Mucosa of stomach (tissue), 1 donor: ENCODE measurements around the gene TNNC2.
"Not testable (repeated sequence)": the region's sequence is repeated elsewhere in the genome, so short reads cannot be mapped to it uniquely, and the experiment has no call there.

Experiments
- H3K27me3 ChIP-seq: one replicate; pipeline ENCODE4 v1.7.0; 2013; ENCODE audit warnings: mild to moderate bottlenecking, low read length; ENCODE audit not compliant: control insufficient read depth, insufficient read depth
- H3K36me3 ChIP-seq: one replicate; pipeline ENCODE4 v1.7.0; 2013; ENCODE audit warnings: low read length; ENCODE audit not compliant: control insufficient read depth, insufficient read depth
- H3K4me1 ChIP-seq: one replicate; pipeline ENCODE4 v1.7.0; 2013; ENCODE audit warnings: mild to moderate bottlenecking, low read length; ENCODE audit not compliant: control insufficient read depth, insufficient read depth
- H3K4me3 ChIP-seq: one replicate; pipeline ENCODE4 v1.7.0; 2013; ENCODE audit warnings: low read length
- H3K9ac ChIP-seq: one replicate; pipeline ENCODE4 v1.7.0; 2013; ENCODE audit warnings: mild to moderate bottlenecking, low read length, moderate library complexity
- H3K9me3 ChIP-seq: one replicate; pipeline ENCODE4 v1.7.0; 2013; ENCODE audit warnings: mild to moderate bottlenecking, low read length, moderate library complexity; ENCODE audit not compliant: control insufficient read depth
- donor health status: Pancreatic carcinoma.

TNNC2 gene

DNA sequence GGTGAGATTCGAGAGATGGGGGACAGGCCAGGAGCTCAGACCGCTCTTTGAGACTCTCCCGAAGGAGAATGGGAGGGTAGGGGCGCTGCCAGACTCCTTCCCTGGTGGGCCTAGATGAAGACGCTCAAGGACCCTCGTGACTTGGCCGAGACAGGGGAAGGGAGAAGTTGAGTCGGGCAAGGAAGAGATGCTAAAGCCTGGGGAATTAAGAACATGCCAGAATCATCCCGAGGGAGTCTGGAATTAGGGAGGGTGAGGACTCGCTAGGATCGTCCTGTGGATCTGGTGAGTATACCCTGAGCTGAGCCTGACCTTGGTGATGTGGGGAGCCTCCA lies 14.1 kb downstream of the TNNC2 start:
- H3K4me3 ChIP-seq: peak overlapping the region; percentile 27
- no peaks in the 10 kb centered on the region for H3K27me3 ChIP-seq
- H3K4me1 ChIP-seq: peaks cover 7% of the 10 kb centered on the region
- peak overlapping the region; percentile 50 for H3K9ac ChIP-seq
- H3K9me3 ChIP-seq: no peaks in the 10 kb centered on the region
- H3K36me3 ChIP-seq: peaks cover 6% of the 10 kb centered on the region

DNA sequence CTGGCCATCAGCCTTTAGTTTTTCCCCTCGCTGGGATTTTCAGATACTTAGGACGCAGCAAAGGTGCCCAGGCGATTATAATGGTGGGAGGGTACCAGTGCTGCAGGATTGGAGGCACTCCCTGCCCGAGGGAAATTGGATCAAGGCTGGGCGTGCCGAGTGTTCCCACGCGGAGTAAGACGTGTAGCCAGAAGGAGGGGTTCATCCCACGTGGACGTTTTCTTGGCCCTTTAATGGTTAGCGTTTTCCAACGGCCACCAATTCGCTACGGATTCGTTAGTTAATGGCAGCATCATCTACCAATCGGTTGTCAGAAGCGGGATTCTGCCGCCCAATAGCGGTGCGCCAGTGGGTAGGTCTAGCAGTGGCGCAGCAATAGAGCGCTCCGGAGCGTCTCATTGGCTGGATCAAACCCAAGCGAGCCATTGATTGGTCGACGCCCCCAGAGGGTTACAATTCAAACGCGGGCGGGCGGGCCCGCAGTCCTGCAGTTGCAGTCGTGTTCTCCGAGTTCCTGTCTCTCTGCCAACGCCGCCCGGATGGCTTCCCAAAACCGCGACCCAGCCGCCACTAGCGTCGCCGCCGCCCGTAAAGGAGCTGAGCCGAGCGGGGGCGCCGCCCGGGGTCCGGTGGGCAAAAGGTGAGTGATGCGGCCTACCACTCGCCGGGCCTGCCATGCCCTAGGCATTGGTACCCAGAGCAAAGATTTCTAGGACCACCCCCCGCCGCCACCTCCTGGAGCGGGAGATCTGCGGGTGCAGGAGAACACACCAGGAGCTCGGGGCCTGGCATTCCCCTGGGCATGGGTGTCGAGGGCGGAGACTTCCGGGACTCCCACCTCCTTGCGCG lies 14.7 kb downstream of the TNNC2 start, which contains the start of gene UBE2C:
UBE2C (plus strand) TSS at position 488 of the 849 bp plus-strand sequence; CDS start at position 540, 52 bp downstream.
- H3K4me3 ChIP-seq: peak within 1 kb of the TSS; percentile 27
- H3K9me3 ChIP-seq: no peaks in the 10 kb centered on the region
- H3K27me3 ChIP-seq: no peaks in the 10 kb centered on the region
- peaks cover 6% of the 10 kb centered on the region for H3K36me3 ChIP-seq
- peaks cover 7% of the 10 kb centered on the region for H3K4me1 ChIP-seq
- H3K9ac ChIP-seq: peak within 1 kb of the TSS; percentile 50

GRCh38 chr20:45810191-45810970 lies 16.7 kb downstream of the TNNC2 start:
- Histone ChIP-seq H3K9ac (no peak overlapping the region), H3K36me3 (peaks cover 6% of the 10 kb centered on the region)

GRCh38 chr20:45801851-45802250 lies 25.3 kb downstream of the TNNC2 start:
- H3K27me3 ChIP-seq: no peaks in the 10 kb centered on the region
- no peaks in the 10 kb centered on the region for H3K9me3 ChIP-seq
- no peak overlapping the region for H3K9ac ChIP-seq
- H3K4me3 ChIP-seq: no peak overlapping the region
- peaks cover 22% of the 10 kb centered on the region for H3K36me3 ChIP-seq
- peaks cover 13% of the 10 kb centered on the region for H3K4me1 ChIP-seq

More at GRCh38 chr20:45810191-45810970, 16.7 kb downstream of the TNNC2 start:
- H3K4me3 ChIP-seq: no peak overlapping the region
- no peaks in the 10 kb centered on the region for H3K9me3 ChIP-seq
- no peaks in the 10 kb centered on the region for H3K27me3 ChIP-seq
- H3K4me1 ChIP-seq: peaks cover 7% of the 10 kb centered on the region

GRCh38 chr20:45798935-45799642 lies 28.0 kb downstream of the TNNC2 start:
- H3K9ac ChIP-seq: no peak overlapping the region
- H3K4me3 ChIP-seq: no peak overlapping the region
- H3K9me3 ChIP-seq: no peaks in the 10 kb centered on the region
- no peaks in the 10 kb centered on the region for H3K27me3 ChIP-seq
- peaks cover 13% of the 10 kb centered on the region for H3K4me1 ChIP-seq
- H3K36me3 ChIP-seq: peaks cover 16% of the 10 kb centered on the region

DNA sequence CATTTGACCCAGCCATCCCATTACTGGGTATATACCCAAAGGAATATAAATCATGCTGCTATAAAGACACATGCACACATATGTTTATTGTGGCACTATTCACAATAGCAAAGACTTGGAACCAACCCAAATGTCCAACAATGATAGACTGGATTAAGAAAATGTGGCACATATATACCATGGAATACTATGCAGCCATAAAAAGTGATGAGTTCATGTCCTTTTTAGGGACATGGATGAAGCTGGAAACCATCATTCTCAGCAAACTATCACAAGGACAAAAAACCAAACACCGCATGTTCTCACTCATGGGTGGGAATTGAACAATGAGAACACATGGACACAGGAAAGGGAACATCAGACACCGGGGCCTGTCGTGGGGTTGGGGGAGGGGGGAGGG lies 29.2 kb downstream of the TNNC2 start:
- peaks cover 14% of the 10 kb centered on the region for H3K4me1 ChIP-seq
- H3K4me3 ChIP-seq, H3K27me3 ChIP-seq, H3K9ac ChIP-seq, H3K36me3 ChIP-seq, H3K9me3 ChIP-seq: not testable (repeated sequence)

- not testable (repeated sequence) for H3K36me3 ChIP-seq, H3K27me3 ChIP-seq, H3K9me3 ChIP-seq, H3K9ac ChIP-seq, H3K4me3 ChIP-seq
- H3K4me1 ChIP-seq: peaks cover 18% of the 10 kb centered on the region
These were observed 29.6 kb downstream of the TNNC2 start for GRCh38 chr20:45797510-45797909.

DNA sequence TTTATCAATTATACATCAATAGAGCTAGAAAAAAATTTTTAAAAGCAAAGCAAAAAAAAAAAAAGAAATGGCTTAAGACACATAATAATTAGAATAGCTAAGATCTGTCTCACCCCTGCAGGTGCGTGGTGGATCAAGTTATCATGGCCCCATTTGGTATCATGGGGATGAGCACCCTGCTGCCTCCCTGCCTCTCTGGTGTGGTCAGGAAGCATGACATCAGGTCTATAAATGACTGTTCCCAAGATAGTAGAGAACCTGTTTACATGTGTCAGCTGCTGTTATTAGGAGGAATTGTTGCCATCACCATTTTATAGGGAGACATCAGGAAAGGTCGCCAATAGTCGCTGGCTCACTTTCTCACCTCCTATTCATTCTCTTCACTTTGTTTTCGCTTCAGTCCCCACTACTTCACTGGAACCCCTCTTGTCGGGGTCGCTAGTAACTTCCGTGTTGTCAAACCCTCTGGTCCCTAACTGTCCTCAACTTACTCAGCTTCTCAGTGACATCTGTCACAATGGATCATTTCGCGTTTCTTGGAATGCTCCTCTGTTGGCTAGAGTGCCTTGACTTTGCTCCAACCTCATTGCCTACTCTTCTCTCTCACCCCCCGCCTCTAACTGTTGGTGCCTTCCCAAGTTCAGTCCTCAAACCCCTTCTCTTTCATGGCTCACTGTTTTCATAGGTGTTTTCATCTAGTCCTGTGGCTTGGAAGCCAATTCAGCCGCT lies 30.6 kb downstream of the TNNC2 start:
- no peak overlapping the region for H3K9ac ChIP-seq
- no peaks in the 10 kb centered on the region for H3K27me3 ChIP-seq
- H3K36me3 ChIP-seq: peaks cover 3% of the 10 kb centered on the region
- H3K9me3 ChIP-seq: no peaks in the 10 kb centered on the region
- H3K4me1 ChIP-seq: peaks cover 18% of the 10 kb centered on the region
- no peak overlapping the region for H3K4me3 ChIP-seq

DNA sequence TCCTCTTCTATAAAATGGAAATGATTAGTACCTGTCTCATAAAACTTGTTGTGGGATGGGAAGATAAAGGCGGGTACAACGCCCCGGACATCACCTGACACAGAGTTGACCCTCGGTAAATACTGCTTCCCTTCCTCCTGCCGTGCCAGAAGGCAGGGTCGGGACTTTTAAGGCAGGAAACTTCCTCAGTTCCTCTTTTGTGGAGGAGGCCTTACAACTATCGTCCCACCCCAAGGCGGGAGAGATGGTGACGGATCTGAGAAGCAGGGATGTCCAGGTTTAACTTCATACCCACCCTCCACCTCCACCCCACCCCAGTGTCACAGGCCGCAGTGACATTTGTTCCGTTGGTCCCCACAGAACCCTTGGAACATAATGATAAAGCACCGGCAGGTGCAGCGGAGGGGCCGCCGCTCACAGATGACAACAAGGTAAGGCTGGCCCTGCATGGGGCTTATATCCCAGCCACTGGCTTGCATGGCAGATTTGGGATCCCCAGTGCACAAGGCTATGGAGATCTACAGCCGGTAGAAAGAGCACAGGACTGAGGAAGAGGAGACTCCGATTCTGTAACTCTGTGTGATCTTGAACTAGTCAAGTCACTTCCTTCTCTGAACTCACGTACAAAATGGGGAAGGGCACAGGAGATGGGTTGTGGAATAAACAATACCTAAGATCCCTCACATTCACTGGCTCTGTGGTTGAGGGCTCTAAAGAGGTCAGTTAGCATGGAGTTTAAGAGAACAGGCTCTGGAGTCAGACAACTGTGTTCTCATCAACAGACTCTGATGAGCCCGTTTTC lies 34.6 kb downstream of the TNNC2 start:
- Histone ChIP-seq H3K9me3 (no peaks in the 10 kb centered on the region), H3K9ac (peak overlapping the region; percentile 98), H3K27me3 (no peaks in the 10 kb centered on the region), H3K4me3 (peak overlapping the region; percentile 95), H3K36me3 (peaks cover 3% of the 10 kb centered on the region), H3K4me1 (peaks cover 5% of the 10 kb centered on the region)

GRCh38 chr20:45788351-45788750 lies 38.8 kb downstream of the TNNC2 start:
- Histone ChIP-seq H3K4me1 (peaks cover 18% of the 10 kb centered on the region), H3K27me3 (no peaks in the 10 kb centered on the region)

More at GRCh38 chr20:45788351-45788750, 38.8 kb downstream of the TNNC2 start:
- Histone ChIP-seq H3K4me3 (no peak overlapping the region), H3K9me3 (no peaks in the 10 kb centered on the region), H3K9ac (no peak overlapping the region), H3K36me3 (no peaks in the 10 kb centered on the region)
